DMS53 (cell line): ENCODE results near the gene LARGE1.

ENCODE experiments used
- DNase-seq: peaks from one replicate; lab custom pipeline; 2025; lab: John Stamatoyannopoulos, UW

LARGE1 gene

DNA sequence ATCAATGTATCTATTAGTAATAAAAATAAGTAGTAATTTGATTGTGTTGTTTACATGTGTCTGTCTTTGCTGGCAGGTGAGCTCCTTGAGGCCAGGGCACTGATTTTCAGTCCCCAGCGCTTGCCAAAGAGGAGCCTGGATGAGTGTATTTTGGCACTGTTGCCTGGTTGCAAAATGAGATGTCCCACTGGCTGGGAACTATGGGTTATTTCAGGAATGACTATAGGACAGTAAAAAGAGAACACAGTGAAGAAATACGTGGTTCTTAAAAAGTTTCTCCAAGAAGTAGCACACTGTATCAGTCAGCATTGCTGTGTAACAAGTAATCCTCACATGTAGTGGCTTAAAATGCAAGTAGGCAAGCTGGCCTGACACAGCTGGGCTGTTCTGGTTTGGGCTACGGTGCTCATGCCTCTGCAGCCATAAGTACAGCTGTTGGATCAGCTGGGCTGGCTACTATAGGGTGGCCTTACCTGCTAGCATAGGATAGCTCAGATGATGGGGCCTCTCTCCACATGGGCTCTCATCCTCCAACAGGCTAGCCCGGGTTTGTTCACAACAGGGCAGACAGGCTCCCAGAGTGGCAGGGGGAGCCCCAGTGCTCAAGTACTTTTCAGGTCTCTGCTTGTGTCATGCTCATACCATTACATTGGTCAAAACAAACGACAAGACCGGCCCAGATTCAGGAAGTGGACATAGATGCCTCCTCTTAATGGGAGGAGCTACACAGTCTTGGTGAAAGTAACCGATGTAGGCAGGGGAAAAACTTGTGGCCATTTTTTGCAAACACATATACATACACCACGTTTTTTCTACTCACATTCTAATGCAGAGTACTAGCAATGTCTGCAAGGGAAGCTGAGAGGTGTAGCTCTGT is 399.1 kb downstream of the LARGE1 start:
- DNase-seq, result no peak

DNA sequence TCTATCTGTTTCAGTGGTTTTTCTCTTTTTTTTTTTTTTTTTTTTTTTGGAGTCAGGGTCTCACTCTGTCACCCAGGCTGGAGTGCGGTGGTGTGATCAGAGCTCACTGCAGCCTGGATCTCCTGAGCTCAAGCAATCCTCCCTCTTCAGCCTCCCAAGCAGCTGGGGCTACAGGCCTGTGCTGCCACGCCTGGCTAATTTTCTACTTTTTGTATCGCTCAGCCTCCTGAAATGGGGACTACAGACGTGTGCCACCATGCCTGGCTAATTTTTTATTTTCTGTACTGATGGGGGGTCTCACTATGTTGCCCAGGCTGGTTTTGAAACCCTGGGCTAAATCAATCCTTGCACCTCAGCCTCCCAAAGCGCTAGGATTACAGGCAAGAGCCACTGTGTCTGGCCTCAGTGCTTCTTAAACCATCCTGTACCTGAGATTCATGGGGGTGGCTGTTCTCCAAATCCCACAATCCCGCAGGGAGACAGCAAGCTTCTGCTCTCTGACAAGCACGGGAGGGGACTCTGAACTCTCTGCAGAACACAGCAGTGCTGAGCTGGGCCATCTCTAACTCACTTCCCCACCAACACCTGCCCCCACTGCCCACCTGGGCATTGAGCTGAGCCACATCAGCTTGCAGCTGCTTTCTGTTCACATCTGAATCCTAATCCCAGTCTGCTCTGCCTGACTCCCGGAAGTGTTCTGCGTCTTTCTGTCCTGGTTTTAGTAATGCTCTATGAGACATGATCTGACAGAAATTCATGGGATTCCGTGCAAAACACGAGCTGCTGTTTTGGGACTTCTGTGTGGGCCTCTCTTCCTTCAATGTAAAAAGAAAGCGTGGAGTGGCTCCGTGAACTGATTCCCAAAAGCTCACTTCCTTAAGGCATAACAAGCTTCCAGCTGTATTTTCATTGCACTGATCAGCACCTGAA is 400.0 kb downstream of the LARGE1 start:
- no peak for DNase-seq

DNA sequence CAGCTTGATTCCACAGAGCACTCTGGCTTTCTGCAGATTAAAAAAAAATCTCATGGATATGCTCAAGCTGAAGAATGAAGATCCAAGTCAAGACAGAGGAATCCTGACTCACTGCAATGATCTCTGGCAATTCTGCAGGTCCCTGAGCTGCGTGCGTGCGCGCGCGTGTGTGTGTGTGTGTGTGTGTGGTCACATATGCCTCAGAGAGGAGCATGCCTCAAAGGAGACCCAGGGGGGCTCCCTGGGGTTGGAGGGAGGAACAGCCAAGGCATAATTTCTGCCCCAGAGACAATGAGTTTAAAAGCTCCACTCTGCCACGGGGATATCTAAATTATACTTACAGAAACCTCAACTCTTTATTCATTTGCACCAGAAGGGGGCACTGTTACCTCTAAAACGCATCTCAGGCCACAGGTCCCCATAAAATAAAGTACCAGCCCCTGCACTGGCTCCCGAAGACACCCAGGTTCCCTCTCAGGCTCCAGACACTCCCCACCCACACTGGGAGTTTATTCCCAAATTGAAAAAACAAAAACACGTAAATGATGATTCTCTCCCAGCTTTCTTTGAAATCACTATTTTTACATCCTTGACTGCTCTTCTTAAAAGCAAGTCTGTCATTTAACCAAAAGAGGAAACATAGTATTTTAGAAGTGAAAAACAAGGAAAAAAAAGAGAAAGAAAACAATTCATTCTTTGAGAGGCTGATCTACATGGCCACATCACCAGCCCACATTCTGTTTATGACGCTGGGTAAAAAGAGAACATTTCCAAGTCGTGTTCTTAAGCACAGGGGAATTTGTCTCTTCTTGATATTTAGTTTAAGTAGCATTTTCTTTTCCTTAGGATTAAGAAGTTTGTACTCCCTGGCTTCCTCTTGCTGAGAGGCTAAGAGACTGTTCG is 401.0 kb downstream of the LARGE1 start:
- peak; percentile 57 for DNase-seq

DNA sequence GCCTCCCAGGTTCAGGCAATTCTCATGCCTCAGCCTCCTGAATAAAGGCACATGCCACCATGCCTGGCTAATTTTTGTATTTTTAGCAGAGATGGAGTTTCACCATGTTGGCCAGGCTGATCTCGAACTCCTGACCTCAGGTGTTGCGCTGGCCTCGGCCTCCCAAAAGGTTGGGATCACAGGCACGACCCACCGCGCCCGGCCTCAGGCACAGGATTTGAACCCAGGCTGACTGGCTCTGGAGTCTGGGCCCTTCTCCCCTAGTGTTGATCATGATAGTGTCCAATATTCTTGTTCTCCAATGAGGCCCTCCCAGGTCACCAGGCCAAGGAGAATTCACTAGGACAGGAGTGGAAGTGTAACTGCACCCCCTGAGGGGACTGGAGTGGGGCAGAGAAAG is 401.9 kb downstream of the LARGE1 start:
- DNase-seq, result no peak

DNA sequence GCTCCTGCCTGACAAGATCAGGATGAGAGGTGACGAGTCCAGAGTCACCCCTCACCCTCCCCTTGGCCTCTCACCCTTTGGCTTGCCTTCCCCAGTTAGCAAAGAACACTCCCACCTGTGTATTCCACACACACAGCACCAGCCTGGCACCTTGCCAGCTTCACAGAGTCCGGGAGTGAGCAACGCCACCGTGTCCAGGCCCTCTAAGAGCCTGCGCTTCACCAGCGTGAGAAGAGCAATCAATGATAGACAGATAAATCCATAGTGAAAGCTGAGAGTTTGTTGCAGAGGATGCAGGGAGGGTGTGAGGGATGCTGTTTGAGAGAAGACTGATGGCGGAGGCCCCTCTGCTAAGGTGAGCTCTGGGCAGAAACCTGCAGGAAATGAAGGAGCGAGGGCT is 404.5 kb downstream of the LARGE1 start:
- DNase-seq, result no peak

DNA sequence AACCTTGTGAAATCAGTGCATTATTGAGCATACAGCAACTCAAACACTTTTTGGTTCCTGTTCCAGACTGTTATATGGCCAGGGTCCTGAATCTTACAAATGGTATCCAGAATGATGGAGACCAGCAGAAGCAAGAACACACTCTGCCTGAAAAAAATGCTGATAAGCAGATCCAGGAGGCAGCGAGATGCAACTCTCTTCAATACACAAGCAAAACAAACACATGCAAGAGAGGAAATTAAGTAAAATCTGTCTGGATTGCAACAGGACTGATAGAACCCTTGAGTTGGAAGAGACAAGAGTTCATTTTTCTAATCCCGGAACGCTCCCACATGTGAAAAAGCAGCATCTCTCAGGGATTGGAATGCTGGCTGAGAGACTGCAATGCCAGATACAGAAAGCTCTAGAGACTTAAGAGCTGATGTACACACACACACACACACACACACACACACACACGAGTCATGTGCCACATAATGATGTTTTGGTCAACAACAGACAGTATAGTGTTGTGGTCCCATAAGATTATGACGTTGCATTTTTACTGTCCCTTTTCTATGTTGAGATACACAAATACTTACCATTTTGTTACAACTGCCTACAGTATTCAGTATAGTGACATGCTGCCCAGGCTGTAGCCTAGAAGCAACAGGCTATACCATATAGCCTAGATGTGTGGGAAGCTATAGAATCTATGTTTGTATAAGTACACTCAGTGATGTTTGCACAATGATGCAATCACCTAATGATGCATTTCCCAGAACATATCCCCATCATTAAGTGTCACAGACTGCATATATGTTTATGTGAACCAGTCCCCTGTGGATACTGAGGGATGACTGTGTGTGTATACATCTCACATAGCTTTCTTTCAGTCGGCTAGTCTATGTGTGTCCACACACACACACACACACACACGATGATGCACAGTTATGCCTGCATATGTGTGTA is 406.6 kb downstream of the LARGE1 start:
- DNase-seq, result peak; percentile 56

DNA sequence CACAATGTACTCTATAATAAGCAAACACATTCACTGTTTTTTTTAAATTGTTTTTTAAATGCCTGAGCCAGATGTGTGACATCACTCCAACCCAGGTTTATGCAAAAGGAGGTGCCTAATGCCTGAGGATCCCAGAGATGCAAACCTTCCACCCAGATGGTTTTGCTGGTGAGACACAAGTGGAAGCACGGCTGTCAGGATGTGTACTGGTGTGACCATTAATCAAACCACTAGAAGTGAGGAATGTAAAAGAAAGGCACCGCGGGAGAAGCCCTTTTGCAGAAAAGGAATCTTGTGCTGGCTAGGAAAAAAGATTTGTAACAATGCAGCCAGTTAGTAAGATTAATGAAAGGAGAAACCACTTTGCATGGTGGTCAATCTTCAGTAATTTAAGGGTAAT is 407.4 kb downstream of the LARGE1 start:
- DNase-seq, result no peak

DNA sequence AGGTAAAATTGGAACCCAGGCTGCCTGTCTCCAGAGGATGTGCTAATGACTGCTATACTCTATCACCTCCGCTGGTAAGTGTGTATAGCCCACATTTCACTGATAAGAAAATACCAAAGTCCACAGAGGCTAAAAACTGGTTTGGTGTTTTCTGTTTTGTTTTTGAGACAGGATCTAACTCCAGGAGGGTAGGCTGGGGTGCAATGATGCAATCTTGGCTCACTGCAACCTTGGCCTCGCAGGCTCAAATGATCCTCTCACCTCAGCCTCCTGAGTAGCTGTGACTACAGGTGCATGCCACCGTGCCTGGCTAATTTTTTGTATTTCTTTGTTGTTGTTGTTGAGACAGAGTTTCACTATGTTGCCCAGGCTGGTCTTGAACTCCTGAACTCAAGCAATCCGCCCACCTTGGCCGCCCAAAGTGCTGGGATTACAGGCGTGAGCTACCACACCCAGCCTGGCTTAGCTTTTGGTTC is 409.8 kb downstream of the LARGE1 start:
- DNase-seq, result no peak

DNA sequence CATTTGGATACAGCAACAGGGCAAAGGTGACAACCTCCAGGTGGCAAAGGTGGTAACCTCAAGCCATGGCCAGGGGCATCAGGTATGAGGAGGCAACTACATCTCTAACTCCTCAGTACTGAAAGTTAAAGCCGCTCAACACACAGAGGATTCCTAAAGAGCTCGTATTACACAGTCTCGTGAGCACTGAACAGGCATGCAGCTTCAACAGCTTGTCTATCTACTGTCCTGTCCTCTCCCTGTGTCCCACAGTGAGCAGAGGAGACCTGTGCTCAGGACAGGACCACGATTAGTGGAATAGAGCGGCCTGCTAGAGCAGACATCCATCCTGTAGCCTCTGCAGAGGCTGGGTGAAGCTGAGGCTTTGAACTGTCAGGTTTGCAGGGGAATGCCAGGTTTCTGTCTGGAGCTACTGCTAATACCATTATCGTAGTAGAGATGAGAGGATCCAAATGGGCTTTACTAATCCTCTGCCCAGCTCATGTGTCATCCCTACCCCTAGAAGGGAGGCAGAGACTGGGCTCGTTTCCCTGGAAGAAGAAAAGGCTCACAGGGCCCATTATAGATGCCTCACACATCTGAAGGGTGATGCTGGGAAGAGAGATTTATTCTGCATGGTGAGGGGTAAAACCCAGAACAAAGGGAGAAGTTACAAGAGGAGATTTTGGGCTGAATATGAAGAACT is 415.2 kb downstream of the LARGE1 start:
- no peak for DNase-seq

DNA sequence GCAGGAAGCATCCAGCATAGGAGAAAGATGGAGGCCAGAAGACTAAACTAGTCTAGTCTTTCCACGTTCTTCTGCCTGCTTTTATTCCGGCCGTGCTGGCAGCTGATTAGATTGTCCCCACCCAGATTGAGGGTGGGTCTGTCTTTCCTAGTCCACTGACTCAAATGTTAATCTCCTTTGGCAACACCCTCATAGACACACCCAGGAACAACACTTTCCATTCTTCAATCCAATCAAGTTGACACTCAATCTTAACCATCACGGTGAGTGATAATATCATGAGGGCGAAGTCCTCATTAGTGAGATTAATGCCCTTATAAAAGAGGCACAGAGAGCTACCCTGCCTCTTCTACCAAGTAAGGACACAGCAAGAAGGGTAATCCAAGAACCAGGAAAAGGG is 424.2 kb downstream of the LARGE1 start:
- no peak for DNase-seq

DNA sequence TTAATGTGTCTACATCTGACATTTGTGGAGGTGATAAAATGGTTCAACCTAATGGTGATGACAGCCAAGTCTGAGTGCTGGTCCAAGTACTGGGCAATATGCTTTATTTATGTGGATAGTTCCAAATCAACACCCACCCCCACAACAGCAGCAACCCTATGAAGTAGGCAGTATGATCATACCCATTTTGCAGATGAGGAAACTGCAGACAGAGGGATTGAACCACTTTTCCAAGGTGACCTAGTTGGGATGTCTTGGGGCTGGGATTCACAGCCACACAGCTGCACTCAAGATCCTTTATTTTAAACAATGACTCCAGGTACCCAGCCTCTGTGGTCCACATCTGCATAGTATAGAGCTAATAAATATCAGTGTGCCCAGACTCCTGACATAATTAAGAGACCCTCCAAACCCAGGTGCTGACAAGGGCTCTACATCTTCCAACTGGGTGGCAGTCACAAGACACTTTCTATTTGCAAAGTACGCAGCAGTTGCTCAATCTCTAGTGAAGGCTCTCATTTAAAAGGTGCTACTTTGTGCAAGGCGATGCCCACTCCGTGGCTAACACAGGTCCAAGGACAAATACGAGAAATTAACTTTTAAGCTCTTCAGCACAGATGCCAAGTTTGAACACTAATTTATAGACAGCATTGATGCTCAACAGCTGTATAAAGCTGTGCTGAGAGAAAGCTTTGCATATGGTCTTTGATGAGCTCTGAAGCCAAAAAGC is 426.6 kb downstream of the LARGE1 start:
- no peak for DNase-seq

DNA sequence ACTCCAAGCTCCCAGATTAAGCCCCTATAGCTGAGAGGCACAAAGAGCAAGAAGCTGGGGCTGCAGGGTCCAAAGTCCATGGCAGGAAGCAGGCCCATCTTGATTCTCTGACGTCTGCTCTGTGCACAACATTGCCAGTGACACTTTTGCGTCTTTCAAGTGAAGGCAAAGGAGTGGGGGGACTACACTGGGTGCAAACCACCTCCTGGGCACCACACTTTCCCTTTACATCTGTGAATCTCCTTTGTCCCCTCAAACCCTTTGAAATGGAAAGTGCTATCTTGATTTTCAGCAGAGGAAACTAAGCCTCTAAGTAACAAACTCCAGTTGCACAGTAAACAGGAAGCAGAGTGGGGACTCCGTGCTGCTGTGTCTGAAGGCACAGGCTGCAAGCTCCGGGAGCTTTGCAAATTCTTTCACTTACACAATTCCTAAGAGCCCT is 428.0 kb downstream of the LARGE1 start:
- peak; percentile 13 for DNase-seq

DNA sequence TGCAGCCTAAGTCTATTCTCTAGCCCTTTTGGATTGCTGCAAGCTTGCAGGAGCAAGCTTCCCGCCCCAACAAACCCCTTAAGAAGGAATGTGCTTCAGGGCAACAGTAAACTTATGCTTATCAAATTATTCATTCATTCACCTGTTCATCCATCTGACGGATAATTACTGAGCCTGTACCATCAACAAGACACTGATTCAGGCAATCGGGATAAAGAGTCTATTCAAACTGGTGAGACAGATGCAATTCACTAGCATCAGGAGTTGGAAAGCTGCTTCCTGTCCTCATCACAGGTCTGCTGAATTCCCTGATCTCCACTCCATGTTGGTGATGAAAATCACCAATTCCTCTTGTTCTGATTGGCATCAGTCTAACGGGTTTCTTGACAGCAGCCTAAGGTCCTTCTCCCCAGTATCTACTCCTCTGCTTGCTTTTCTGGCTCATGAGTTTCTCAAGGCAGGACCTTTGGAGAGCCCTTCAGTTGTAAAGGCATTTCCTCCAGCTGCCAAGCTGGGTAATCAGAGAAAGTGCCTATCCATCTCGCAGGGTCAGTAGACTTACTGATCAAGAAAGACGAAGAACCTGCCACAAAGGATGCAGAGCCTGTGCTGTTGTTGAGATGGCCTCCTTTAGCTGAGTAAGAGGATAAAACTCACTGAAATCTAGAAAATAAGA is 433.1 kb downstream of the LARGE1 start:
- DNase-seq, result no peak

DNA sequence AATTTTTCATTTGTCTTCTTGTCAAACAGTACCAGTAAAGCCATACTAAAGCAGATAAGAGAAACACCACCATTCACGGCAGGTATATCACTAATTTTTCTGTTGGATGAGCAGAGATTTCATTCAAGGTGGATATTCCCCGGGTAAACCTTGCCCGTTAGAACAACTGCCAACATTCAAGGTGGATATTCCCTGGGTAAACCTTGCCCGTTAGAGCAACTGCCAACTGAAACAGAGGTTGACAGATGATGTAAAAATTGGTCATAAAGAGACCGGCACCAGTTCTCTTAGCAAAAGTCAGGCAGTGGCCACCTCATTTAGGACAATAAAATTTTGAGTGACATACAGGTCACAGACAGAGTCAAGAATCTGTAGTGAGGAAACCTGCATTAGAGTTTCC is 438.7 kb downstream of the LARGE1 start:
- DNase-seq, result no peak

DNA sequence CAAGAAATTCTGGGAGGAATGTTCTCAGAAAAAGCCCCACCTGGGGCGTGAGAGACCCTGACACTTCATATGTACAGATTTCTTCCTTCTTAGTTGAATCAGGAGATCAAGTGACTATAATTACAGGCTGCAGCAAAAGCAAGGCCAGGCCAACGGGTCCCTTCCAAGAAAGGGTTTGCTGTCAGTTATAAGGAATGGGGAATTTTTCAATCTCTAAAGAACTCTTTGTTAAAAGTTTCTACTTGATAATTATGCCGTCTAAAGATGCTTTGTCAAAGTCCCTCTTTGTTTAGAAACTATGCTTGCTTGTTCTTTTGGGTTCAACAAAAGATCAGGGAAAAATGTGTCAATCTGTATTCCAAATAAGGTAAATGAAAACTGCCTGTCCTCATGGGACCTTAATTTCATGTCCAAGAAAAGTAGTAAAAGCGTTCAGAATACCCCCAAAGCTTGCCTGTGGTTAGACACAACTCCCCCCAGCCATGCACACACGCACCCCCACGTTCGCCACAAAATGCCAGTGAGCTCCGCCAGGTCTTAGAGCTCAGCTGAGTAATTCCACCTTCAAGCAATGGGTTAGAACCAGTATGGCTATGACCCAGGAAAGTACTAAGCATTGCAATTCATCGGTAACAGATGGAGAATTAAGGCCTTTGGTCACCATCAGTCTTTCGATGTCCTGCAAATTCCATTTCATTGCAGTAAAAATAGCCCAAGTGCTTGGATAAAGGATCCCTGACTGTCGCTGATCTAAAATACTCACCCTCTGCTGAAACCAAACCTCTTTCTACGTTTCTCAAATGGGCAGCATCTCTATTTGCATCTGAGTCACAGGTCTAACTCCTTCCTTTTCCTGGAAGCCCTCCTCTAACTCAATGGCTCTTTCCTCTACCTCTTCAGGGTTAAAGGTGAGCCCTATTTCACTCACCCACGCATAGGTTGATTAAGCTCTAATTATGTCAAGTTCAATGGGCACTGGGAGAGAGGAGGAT is 442.9 kb downstream of the LARGE1 start:
- no peak for DNase-seq

DNA sequence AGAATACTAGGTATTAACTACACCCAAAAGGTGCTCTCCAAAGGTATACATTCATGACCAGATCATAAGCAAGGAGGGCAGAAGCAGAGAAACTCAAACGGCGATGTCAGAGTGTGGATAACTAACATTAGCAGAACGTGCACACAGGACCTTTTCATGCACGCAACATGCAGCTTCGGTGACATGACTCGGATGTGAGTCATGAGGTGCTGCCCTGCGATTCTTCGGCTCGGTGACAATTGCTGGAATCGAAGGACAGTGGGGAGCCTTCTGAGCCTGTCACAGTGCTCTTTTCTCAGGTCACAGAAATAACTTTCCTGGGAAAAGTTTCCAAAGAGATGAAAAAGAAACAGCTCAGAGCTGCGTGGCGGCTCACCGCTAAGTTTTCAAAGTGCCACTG is 443.6 kb downstream of the LARGE1 start:
- DNase-seq, result no peak

DNA sequence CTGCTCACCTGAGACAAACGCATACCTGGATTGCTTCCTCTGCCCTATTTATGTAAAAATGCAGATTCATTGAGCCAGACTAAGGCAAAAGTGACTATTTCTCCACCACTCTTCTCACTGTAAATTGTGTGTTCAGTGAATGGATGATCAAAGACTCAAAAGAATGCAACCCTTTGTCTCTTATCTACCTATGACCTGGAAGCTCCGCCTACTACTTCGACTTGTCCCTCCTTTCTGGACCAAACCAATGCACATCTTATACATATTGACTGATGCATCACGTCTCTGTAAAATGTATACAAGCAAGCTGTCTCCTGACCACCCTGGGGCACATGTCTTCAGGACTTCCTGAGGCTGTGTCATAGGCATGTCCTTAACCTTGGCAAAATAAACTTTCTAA is 444.1 kb downstream of the LARGE1 start:
- DNase-seq, result no peak
